ENCODE data around the gene ELMO1.

Gene ELMO1

GRCh38 chr7:37435156-37435855, 13.4 kb downstream of the ELMO1 start:
- no peak for DNase-seq (ENCODE audit: low read depth)
- in situ Hi-C loops (cut with HindIII; ENCODE audit: low sequenced_read_pairs) = no loop called here
- no peak for TF ChIP-seq CTCF (IDR thresholded peaks at IDR 0.05; ENCODE audit: low read depth, low read length, missing control alignments)
- H3K4me3 ChIP-seq (ENCODE audit: low read depth, low read length) = no peak overlapping the region

DNA sequence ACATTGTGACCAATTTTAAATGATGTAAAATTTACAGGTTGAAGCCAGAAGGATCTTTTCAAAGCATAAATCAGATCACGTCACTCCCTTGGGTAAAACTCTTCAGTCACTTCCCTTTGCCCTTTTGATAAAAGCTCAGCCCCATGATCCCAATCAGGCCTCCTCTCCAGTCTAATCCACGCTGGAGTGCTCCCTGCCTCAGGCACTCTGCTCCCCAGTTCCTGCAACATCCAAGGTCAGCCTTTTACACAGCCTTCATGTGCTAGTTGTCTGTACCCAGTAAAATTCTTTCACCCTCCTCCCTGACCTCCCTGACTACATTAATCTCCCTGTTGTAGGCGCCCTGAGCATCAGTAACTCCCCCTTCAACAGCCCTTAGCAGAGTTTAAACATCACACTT, 14.1 kb downstream of the ELMO1 start:
- no peak overlapping the region for H3K4me3 ChIP-seq (ENCODE audit: low read depth, low read length)
- in situ Hi-C loops (cut with HindIII; ENCODE audit: low sequenced_read_pairs) = no loop called here
- DNase-seq (ENCODE audit: low read depth) = no peak
- no peak for TF ChIP-seq CTCF (IDR thresholded peaks at IDR 0.05; ENCODE audit: low read depth, low read length, missing control alignments)

DNA sequence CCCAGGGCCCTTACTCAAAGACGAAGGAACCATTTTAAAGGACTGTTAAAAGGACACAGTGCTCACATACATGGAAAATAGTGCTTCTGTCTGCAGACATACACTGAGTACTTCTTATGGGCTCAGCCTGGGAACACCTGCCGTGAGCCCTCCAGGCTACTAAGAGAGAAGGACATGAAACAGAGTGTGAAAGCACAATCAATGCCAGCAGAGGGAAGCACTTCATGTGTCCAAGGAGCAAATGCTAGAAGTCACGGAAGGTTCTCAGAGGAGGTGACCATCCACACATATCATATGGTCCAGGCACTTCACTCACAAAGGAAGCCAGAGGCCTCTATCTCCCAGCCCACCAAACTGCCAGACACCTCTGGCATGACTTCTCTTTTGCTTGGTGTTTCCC, 15.5 kb downstream of the ELMO1 start:
- no peak overlapping the region for H3K4me3 ChIP-seq (ENCODE audit: low read depth, low read length)
- no peak for DNase-seq (ENCODE audit: low read depth)
- in situ Hi-C loops (cut with HindIII; ENCODE audit: low sequenced_read_pairs) = no loop called here
- no peak for TF ChIP-seq CTCF (IDR thresholded peaks at IDR 0.05; ENCODE audit: low read depth, low read length, missing control alignments)

- in situ Hi-C loops (cut with HindIII; ENCODE audit: low sequenced_read_pairs) = no loop called here
- no peak for TF ChIP-seq CTCF (IDR thresholded peaks at IDR 0.05; ENCODE audit: low read depth, low read length, missing control alignments)
- DNase-seq (ENCODE audit: low read depth) = no peak
- no peak overlapping the region for H3K4me3 ChIP-seq (ENCODE audit: low read depth, low read length)
These were observed 16.3 kb downstream of the ELMO1 start for GRCh38 chr7:37432281-37432920.

DNA sequence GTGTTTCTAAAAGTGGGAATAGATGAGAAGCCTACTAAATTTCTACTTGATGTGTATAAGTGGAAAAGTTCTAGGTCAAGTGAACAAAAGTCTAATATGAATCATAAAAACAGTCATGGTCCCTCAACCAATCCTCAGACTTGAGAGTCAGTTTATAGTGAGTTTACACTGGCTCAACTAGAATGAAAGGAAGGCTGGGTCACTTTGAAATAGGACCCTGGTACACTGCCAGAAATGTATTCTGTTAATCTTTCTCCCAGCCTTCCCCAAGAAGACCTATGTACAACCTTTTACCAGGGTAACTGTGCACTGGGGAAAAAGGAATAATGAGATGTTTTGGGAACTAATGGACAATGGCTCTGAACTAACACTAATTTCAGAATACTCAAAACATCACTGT, 17.3 kb downstream of the ELMO1 start:
- in situ Hi-C loops (cut with HindIII; ENCODE audit: low sequenced_read_pairs) = no loop called here
- no peak for DNase-seq (ENCODE audit: low read depth)
- no peak for TF ChIP-seq CTCF (IDR thresholded peaks at IDR 0.05; ENCODE audit: low read depth, low read length, missing control alignments)
- no peak overlapping the region for H3K4me3 ChIP-seq (ENCODE audit: low read depth, low read length)

DNA sequence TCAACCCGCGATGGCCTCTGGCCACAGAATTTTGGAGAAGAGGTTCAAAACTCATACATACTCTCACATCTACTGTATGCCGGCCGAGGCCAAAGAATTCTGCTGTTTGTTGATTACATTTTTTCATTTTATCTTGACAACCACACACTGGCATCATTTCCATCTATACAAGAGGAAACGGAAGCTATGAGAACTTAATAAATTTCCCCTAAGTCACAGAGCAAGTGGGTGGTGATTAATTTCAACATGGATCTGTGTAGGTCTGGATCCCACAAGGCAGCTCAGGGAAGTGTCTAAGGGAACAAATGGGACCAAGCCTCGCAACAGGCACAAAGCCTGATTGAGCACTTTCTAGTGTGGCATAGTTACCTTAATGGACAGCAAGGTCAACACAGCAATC, 18.0 kb downstream of the ELMO1 start:
- no peak for TF ChIP-seq CTCF (IDR thresholded peaks at IDR 0.05; ENCODE audit: low read depth, low read length, missing control alignments)
- H3K4me3 ChIP-seq (ENCODE audit: low read depth, low read length) = no peak overlapping the region
- in situ Hi-C loops (cut with HindIII; ENCODE audit: low sequenced_read_pairs) = no loop called here
- DNase-seq (ENCODE audit: low read depth) = no peak

All from astrocyte of the cerebellum (primary cell).